ENCODE data around the gene MSANTD3.

- TF ChIP-seq CTCF (conservative IDR thresholded peaks at IDR 0.05) = no peak
- TF ChIP-seq EZH2 (IDR thresholded peaks at IDR 0.05; ENCODE audit: low read depth) = no peak
These were observed 28.5 kb downstream of the MSANTD3 start for GRCh38 chr9:100455470-100455869.

All from PC-9 (cell line).